Endodermal cell (in vitro differentiated cells): ENCODE data around the gene DFFB. TPM values are rescaled to one million over a fixed set of nuclear protein-coding genes. Genes with fewer than 3 reads are reported as not detected.

Experiments
- DNase-seq: peaks from one replicate; pipeline ENCODE4 v3.0.0-alpha.2; 2017
- H3K27ac ChIP-seq: 2 replicates; pipeline ENCODE4 v1.5.1; 2013; ENCODE audit warnings: mild to moderate bottlenecking, low read depth, low read length, moderate library complexity
- H3K27me3 ChIP-seq: 2 replicates; pipeline ENCODE4 v1.6.1; 2013; ENCODE audit warnings: mild to moderate bottlenecking, low read length, moderate library complexity; ENCODE audit not compliant: insufficient read depth, control insufficient read depth, poor library complexity, severe bottlenecking
- H3K36me3 ChIP-seq: 2 replicates; pipeline ENCODE4 v1.7.0; 2013; ENCODE audit warnings: mild to moderate bottlenecking, low read length, moderate library complexity; ENCODE audit not compliant: control insufficient read depth, insufficient read depth
- H3K4me1 ChIP-seq: one replicate; pipeline ENCODE4 v1.7.0; 2013; ENCODE audit warnings: low read length; ENCODE audit not compliant: control insufficient read depth, insufficient read depth
- H3K4me3 ChIP-seq: 2 replicates; pipeline ENCODE4 v1.5.1; 2013; ENCODE audit warnings: mild to moderate bottlenecking, low read length, moderate library complexity
- H3K9ac ChIP-seq: 2 replicates; pipeline ENCODE4 v1.6.1; 2013; ENCODE audit warnings: mild to moderate bottlenecking, low read length, moderate library complexity; ENCODE audit not compliant: poor library complexity, severe bottlenecking; ENCODE audit errors: extremely low read depth
- H3K9me3 ChIP-seq: 2 replicates; pipeline ENCODE4 v1.6.1; 2013; ENCODE audit warnings: mild to moderate bottlenecking, low read length, moderate library complexity; ENCODE audit not compliant: control insufficient read depth
- H3K27ac Mint-ChIP-seq: 2 replicates; pipeline ENCODE4 v1.8.0; 2020; ENCODE audit warnings: mixed read lengths
- H3K27me3 Mint-ChIP-seq: 2 replicates; pipeline ENCODE4 v1.8.0; 2021; ENCODE audit warnings: mild to moderate bottlenecking, mixed read lengths; ENCODE audit not compliant: insufficient read depth
- H3K36me3 Mint-ChIP-seq: 2 replicates; pipeline ENCODE4 v1.8.0; 2020; ENCODE audit warnings: low read depth, mixed read lengths
- H3K4me1 Mint-ChIP-seq: 2 replicates; pipeline ENCODE4 v1.8.0; 2020; ENCODE audit warnings: mixed read lengths
- H3K4me3 Mint-ChIP-seq: 2 replicates; pipeline ENCODE4 v1.8.0; 2020; ENCODE audit warnings: mild to moderate bottlenecking, moderate library complexity, mixed read lengths
- H3K9me3 Mint-ChIP-seq: 2 replicates; pipeline ENCODE4 v1.8.0; 2020; ENCODE audit warnings: mild to moderate bottlenecking, mixed read lengths
- WGBS, 2 experiments: methylation state at CpG; one replicate each; pipeline versions ENCODE4 v1.1.5 to v1.1.7; 2013; ENCODE audit warnings: missing lambda C conversion rate in 2 of 2, mixed read lengths in 1 of 2; ENCODE audit not compliant: insufficient coverage in 1 of 2, insufficient read length in 1 of 2; 5-methylcytosine and 5-hydroxymethylcytosine counted together
- total RNA-seq, 2 donors: library from RNA; stranded (reverse); fragmentation: NEBNext Ultra II Directional in 1 of 2; extraction: Animal tissue kit (Norgen Biotek cat#: 25700) in 1 of 2; gene quantifications; 2 replicates in 1 of 2; 3 replicates in 1 of 2; pipeline ENCODE4 v1.2.1, GENCODE V29; 2021
- TF ChIP-seq, protein P1 (sequence below): fragments of 200-600 bp; sonication (generic); conservative IDR thresholded peaks from 2 replicates; pipeline ENCODE4 v1.5.0; 2021; ENCODE audit warnings: antibody characterized with exemption, mild to moderate bottlenecking

The DFFB gene
- total RNA-seq, 2 donors from 2014 or later, result 7.2 to 7.6 TPM

DNA sequence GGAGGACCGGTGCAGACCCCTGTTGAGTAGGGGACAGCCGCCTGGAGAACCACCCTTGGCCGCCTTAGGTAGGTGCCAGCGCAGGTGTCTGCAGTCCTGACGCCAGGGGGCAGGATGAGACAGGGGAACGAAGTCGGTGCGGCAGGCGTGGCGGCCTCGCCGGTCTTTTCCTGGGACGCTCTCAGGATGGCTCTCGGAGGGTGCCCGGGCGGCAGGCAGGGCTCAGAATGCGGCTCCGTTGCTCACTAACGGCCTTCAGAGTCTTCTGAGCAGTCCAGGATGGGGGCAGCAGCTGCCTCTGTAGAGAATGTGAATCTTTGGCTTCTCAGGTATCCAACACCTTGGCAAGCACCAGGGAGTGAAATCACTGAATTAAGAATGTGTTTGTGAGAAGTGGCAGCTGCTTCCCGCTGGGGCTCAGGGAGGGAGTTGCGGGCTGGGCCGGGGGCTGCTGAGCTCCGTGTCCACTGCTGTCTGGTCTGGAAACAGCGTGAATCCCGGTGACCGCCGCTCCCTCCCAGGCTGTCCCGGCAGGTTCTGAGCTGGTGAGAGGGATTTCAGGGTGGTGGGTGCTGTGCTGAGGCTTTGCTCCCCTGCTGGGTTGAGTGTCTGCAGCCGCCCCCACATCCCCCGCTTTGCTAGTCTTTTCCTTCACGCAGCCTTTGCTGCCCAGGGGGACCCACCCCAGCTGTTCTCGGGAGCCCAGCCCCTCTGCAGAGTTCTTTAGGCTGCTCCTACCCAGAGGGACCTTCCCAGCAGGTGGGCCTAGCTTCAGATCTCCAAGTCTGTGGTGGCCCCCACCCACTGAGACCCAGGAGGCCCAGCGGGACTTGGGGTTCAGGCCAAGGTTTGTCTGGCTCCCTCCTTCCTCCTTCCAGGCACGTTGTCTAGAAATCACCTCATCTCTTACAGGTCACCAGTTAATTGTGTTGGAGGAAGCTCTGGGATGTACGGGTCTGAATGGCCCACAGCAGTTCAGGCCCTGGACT is 53.9 kb downstream of the DFFB start:
- H3K4me1 ChIP-seq, result no peaks in the 10 kb centered on the region
- H3K36me3 Mint-ChIP-seq, result no peaks in the 10 kb centered on the region
- H3K4me1 Mint-ChIP-seq, result peaks cover 7% of the 10 kb centered on the region
- H3K27me3 ChIP-seq, result no peaks in the 10 kb centered on the region
- H3K9me3 Mint-ChIP-seq, result no peaks in the 10 kb centered on the region
- WGBS, 2 experiments, result 20 to 28% methylated on average over 17 to 35 of the region's 35 CpGs
- no peaks in the 10 kb centered on the region for H3K36me3 ChIP-seq
- no peak overlapping the region for H3K27ac ChIP-seq
- peak overlapping the region; percentile 43 for H3K4me3 Mint-ChIP-seq
- H3K4me3 ChIP-seq, result peak overlapping the region; percentile 35
- peak; percentile 96 for DNase-seq
- H3K27ac Mint-ChIP-seq, result no peak overlapping the region
- no peak overlapping the region for H3K9ac ChIP-seq
- no peaks in the 10 kb centered on the region for H3K27me3 Mint-ChIP-seq
- TF ChIP-seq, protein P1, sequence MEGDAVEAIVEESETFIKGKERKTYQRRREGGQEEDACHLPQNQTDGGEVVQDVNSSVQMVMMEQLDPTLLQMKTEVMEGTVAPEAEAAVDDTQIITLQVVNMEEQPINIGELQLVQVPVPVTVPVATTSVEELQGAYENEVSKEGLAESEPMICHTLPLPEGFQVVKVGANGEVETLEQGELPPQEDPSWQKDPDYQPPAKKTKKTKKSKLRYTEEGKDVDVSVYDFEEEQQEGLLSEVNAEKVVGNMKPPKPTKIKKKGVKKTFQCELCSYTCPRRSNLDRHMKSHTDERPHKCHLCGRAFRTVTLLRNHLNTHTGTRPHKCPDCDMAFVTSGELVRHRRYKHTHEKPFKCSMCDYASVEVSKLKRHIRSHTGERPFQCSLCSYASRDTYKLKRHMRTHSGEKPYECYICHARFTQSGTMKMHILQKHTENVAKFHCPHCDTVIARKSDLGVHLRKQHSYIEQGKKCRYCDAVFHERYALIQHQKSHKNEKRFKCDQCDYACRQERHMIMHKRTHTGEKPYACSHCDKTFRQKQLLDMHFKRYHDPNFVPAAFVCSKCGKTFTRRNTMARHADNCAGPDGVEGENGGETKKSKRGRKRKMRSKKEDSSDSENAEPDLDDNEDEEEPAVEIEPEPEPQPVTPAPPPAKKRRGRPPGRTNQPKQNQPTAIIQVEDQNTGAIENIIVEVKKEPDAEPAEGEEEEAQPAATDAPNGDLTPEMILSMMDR, result peak; percentile 95
- no peaks in the 10 kb centered on the region for H3K9me3 ChIP-seq

DNA sequence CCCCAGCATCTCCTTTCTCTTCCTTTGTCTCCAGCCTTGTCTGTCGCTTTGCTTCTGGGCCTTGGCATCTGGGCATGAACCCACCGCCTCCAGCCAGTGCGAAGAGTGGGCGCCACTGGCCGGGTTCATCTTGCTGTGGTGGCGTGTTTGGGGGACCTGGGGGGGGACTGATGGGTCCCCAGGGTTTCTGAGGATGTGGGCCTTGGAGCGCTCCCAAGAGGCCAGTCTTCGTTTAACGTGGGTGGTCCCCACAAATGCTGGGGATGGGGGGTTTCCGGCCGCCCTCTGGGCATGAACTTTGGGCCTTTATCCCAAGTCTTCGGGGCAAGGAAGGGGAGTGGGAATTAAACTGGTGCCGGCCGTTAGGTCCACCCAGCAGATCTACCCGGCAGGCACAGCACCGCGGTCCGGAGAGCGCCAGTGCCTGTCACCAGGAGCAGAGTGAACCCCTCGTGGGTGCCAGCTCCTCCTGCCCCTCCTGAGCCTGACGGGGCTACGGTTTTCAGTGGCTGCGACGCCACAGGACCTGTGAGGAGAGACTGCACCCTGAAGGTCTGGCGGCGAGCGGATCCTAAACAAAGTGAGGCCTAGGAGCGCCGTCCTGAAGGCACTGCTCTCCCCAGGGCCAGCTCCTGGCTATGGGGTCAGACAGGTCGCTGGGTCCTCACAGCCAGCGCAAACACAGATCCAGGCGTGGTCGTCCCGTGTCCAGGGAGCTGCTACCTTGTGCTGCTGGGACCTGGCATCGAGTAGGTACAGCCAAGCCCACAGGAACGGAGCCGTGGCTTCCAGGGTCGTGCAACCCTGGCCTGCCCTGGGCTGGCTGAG is 54.9 kb downstream of the DFFB start:
- peaks cover 7% of the 10 kb centered on the region for H3K4me1 Mint-ChIP-seq

More for the DNA sequence above, 54.9 kb downstream of the DFFB start:
- no peak for DNase-seq
- Histone ChIP-seq H3K27me3 (no peaks in the 10 kb centered on the region), H3K4me1 (no peaks in the 10 kb centered on the region), H3K36me3 (no peaks in the 10 kb centered on the region), H3K9ac (no peak overlapping the region), H3K4me3 (no peak overlapping the region), H3K27ac (no peak overlapping the region), H3K9me3 (no peaks in the 10 kb centered on the region)
- no peak overlapping the region for H3K27ac Mint-ChIP-seq
- no peaks in the 10 kb centered on the region for H3K27me3 Mint-ChIP-seq
- no peak overlapping the region for H3K4me3 Mint-ChIP-seq
- TF ChIP-seq, protein P1, result no peak
- H3K9me3 Mint-ChIP-seq, result no peaks in the 10 kb centered on the region
- whole genome bisulfite sequencing, 2 experiments, result 89 to 96% methylated on average over 27 to 38 of the region's 38 CpGs
- no peaks in the 10 kb centered on the region for H3K36me3 Mint-ChIP-seq
